NOMO-1 treated with dmso at 0.1 percent for 144 hours (cell line): ENCODE data around the gene GPC5.

Experiments
- DNase-seq: peaks from one replicate; lab custom pipeline; 2025; ENCODE audit not compliant: unreplicated experiment; lab: John Stamatoyannopoulos, UW

GPC5 gene

GRCh38 chr13:92900446-92900845 lies 1502.0 kb downstream of the GPC5 start:
- DNase-seq, result no peak

- DNase-seq, result no peak
Observed at GRCh38 chr13:92901739-92902138, 1503.3 kb downstream of the GPC5 start.

- DNase-seq, result no peak
Observed at GRCh38 chr13:92912629-92913028, 1514.2 kb downstream of the GPC5 start.

- DNase-seq, result no peak
Observed at GRCh38 chr13:92913840-92914239, 1515.4 kb downstream of the GPC5 start.
